CD4-positive, alpha-beta T cell treated with Interferon gamma for 1 hour (primary cell): ENCODE data around the gene SPEF2.

Experiments
- DNase-seq: peaks from one replicate; pipeline ENCODE4 v3.0.0-alpha.2; 2020

Gene SPEF2

GRCh38 chr5:35857606-35858205 lies 240.0 kb downstream of the SPEF2 start:
- no peak for DNase-seq

- peak; percentile 19 for DNase-seq
Measured at GRCh38 chr5:35859101-35859661, 241.5 kb downstream of the SPEF2 start.

- no peak for DNase-seq
Measured at GRCh38 chr5:35860686-35861085, 243.0 kb downstream of the SPEF2 start.

- no peak for DNase-seq
Measured at GRCh38 chr5:35861718-35862117, 244.1 kb downstream of the SPEF2 start.

GRCh38 chr5:35862126-35862525 lies 244.5 kb downstream of the SPEF2 start:
- DNase-seq = no peak

- DNase-seq = no peak
Measured at GRCh38 chr5:35863159-35863558, 245.5 kb downstream of the SPEF2 start.
